GM21528 (cell line): ENCODE measurements around the gene NTPCR.
"Not testable (repeated sequence)": the region's sequence is repeated elsewhere in the genome, so short reads cannot be mapped to it uniquely, and the experiment has no call there.

Experiments
- ATAC-seq: cut with Tn5 transposase; IDR thresholded peaks from one replicate; pipeline ENCODE4 v1.9.1; 2021; ENCODE audit warnings: mild to moderate bottlenecking, moderate library complexity; ENCODE audit not compliant: unreplicated experiment, low FRiP score

NTPCR gene

GRCh38 chr1:232925421-232926220, 24.8 kb upstream of the NTPCR start:
- ATAC-seq = no peak

DNA sequence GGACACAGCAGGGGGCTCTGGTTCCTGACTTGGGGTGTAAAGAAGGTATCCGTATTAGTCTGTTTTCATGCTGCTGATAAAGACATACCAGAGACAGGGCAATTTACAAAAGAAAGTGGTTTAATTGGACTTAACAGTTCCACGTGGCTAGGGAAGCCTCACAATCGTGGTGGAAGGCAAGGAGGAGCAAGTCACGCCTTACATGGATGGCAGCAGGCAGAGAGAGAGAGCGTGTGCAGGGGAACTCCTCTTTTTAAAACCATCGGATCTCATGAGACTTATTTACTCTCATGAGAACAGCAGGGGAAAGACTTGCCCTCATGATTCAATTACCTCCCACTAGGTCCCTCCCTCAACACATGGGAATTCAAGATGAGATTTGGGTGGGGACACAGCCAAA, 23.2 kb upstream of the NTPCR start:
- ATAC-seq = not testable (repeated sequence)

- no peak for ATAC-seq
Measured at GRCh38 chr1:232927830-232928505, 22.4 kb upstream of the NTPCR start.

- ATAC-seq = no peak
Measured at GRCh38 chr1:232932486-232933425, 17.7 kb upstream of the NTPCR start.

GRCh38 chr1:232936941-232937340, 13.5 kb upstream of the NTPCR start:
- ATAC-seq = no peak

GRCh38 chr1:232937741-232938375, 12.6 kb upstream of the NTPCR start:
- ATAC-seq = no peak

- ATAC-seq = no peak
Measured at GRCh38 chr1:232938926-232939325, 11.5 kb upstream of the NTPCR start.

DNA sequence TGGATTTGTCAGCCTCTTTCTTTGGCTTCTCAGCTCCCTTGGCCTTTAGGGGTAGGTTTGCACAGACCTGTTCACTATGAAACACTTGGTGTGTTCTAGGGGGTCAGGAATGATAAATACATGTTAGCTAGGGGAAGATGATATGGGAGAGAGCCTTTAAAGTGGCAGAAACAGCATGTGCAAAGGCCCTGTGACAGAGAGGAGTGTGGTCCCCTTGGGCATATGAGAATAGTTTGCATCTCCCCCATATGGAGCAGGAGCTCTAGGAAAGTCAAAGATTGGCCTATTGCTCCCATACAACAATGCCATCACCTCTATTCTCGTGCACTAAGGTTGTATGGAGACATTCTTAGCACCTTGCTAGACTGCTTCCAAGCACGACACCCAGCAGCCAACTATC, 10.7 kb upstream of the NTPCR start:
- no peak for ATAC-seq

GRCh38 chr1:232940262-232940661, 10.1 kb upstream of the NTPCR start:
- no peak for ATAC-seq

DNA sequence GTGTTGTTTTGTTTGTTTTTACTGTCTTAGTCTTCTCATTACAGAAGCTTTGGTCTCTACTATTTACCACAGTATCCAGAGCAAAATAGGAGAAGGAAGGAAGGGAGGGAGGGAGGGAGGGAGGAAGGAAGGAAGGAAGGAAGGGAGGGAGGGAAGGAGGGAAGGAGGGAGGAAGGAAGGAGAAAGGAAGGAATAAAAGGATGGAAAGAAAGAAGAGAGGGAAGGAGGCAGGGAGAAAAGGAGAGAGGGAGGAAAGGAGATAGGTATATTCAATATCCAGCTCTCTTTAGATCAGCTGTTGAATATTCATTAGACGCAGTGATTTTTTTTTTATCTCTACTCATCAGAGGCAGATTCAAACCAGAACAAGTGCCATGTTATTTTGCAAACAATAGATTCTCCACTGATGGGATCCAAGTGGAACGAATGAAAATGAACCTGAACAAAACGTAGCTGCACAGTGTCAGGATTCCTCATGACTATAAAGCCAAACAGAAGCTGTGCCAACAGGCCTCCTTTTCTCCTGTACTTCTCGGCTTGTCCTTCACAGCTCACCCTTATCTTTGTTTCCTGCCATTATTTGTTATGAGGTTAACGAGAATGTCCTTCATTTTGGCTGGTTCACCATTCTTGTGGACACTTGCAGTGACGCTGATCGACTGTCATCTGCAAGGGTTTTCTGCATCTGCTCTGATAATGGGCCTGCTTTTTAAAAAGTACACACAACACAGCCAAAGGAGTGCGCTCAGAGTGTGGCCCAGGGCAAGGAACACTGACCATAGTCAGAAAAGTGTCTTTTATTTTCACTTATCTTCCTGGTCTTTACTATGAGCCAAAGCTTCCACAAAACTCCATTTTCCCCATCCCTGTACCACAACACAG, 7.8 kb upstream of the NTPCR start:
- ATAC-seq = no peak

GRCh38 chr1:232943679-232944252, 6.6 kb upstream of the NTPCR start:
- no peak for ATAC-seq

DNA sequence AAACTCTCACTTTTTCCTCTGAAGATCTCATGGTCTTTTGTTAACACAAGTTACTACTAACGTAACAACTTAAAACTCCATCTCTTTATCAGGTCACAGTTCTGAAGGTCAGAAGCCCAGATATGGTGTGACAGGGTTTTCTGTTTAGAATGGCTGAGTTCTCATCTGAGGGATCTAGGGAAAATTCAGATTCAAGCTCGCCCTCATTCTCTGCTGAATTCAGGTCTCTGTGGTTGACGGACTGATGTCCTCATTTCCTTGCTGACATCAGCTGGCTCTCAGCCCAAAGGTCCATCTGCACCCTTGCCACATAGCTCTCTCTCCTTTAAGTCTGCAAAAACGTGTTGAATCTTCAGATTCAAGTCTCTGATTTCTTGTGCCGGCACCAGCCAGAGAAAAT, 6.1 kb upstream of the NTPCR start:
- ATAC-seq = no peak

- ATAC-seq = no peak
Measured at GRCh38 chr1:232949636-232950196, 695 bp upstream of the NTPCR start.

DNA sequence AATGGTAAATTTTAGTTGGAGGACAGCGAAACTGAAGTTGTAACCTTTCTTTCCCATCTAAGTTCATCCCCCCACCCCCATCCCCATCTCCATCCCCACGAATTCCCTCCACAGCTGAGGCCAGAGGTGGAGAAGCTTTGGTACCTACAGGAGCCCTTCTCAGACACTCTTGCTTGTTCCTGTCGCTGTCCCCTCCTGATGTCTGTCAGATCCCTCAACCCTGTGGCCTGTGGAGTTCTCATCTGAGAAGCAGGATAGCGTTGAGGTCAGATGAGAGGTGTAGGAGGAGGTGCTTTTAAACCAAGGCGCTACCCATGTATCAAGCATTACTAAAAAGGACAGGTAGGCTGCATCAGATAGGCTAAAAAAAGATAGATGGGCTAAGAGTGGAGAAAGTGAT, 769 bp downstream of the NTPCR start:
- ATAC-seq = peak; percentile 28

- no peak for ATAC-seq
Measured at GRCh38 chr1:232951605-232952004, 1.2 kb downstream of the NTPCR start.

DNA sequence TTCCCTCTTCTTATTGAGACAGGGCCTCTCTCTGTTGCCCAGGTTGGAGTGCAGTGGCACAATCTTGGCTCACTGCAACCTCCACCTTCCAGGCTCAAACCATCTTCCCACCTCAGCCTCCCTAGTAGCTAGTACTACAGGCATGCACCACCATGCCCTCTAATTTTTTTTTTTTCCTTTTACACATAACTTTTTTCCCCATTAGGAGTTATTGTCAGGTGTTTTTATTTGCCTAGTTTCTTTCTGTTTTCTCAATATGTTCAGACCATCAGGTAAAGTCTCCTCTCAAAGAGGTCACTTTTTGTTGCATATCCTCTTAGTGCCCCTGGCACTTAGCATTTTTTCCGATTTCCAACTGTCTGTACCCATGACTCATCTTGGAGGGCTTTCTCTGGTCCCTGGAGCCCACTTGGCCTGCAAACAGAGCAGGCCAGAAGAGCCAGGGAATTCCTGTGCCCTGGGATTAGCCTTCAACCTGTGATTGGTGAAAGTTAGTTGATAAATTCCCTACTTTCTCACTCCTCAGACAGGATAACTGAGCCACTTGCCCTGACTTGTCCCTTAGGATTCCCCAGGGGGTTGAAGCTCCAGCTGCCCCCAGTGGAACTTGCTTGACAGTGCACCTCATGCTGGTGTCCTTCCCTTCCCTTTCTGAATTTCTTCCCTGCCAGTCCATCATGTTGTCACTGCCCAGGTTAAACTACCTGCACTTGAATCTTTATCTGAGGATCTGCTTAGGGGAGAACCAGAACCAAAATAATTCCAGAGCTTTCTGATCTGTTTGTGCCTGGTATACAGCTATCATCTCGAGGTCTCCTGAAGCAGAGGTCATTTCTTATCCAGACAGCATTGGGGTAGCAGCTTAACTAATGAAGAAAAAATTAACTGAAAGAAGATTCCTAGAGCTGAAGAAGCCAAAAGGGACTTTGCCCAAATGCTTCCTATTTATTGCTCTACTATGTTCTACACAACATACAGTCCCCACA, 2.4 kb downstream of the NTPCR start:
- peak; percentile 37 for ATAC-seq

DNA sequence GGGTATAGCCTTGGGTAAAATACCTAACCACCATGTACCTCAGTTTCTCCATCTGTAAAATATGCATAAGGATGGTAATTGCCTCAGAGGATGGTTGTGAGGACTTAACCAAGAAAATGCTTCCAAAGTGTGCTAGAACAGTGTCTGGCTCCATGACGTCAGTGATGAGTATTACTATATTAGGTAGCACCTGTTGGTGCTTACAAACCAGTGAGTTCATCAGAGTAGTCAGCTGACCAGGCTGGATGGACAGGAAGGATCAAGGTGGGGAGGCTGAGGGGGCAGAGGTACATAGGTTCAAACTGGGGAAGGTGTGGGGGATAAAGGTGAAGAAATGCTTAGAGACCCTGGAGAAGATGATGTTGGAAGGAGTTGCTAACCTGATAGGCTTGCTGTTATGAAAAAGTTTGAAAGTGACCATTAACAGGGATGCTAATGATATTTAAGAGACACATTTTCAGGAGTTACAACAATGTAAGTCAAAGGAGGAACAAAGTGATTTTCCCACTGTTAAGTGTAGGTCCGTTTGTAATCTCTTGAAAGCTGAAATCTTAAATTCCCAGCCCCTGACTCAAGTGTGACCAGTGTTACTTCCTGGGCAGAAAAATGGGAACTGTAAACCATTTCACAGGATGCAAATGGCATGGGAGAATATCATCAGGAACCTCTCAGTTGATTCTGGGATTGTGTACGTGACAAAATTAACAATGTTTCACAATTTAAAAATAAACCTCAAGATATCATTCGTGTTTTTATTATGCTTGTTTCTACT, 4.4 kb downstream of the NTPCR start:
- ATAC-seq = no peak
